HG02571 (cell line): ENCODE data around the gene PCYT1A.
A peak's percentile ranks its signal among the peaks of the same experiment; 100 is the strongest.
"Not testable (repeated sequence)": the region's sequence is repeated elsewhere in the genome, so short reads cannot be mapped to it uniquely, and the experiment has no call there.

ENCODE experiments used
- ATAC-seq: cut with Tn5 transposase; IDR thresholded peaks from one replicate; pipeline ENCODE4 v1.9.1; 2021; ENCODE audit warnings: mild to moderate bottlenecking, moderate library complexity; ENCODE audit not compliant: unreplicated experiment

PCYT1A gene

DNA sequence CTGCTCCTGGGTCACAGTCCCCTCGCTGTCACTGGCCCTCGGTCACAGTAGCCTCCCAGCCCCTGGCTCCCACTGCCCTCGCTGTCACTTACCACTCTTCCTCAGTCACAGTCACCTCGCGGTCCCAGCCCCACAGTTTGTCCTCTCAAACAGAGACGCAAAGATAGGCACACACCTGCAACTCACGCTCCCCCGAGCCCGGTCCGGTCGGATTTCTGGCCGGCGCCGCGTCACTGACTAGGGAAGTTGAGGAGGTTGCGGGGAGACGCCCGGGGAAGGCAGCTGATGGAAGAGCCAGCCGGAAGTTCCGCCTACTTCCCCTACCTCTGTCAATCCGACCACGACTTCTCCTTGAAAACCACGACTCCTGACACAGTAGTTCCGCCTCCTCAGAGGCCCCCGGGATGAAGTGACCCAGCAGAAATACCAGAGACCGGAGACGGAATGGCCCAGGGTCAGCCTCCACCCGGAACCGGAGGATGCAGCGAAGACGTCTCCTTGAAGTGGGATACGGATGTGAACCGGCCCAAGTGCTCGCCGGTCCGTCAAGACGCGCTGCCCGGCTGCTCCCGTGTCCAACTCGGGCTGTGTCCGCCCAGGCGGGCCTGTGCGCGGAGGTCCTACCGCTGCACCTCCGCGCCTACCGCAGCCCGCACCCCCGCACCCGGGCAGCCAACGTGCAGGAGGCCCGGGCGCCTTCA lies at the start of gene PCYT1A:
Gene PCYT1A (minus strand): TSS at position 287 of the 701 bp plus-strand sequence. CDS start 17,195 bp downstream, outside the sequence.
- peak; percentile 83 for ATAC-seq

DNA sequence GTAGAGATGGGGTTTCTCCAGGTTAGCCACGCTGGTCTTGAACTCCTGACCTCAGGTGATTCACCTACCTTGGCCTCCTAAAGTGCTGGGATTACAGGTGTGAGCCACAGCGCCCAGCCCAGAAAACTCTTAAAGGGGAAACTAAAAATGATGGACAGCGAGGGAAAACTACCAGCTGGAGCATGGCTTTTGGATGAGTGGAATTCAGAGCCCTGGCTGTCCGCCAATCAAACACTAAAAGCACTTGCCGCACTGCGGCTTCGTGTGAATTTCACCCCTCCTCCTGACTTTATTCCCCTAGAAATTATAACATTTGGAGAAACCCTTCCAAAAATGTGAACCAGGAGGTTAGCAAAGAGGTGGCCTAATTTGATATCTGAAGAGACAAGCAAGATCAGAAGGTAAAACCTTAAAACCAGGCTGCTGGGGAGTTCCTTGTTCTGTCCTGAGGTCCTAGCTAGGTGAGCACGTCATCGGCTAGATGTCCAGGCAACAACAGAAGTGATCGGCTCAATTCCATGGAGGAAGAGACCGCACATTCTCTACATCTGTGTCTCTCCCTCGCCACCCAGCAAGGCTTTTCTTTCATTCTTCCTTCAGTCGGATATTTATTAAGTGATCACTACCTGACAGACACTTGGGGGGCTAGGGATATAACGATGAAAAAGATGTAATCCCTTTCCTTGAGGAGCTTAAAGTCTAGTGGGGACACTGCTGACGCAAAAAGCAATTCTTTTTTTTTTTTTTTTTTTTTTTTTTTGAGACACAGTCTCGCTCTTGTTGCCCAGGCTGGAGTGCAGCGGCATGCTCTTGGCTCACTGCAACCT lies 49.0 kb upstream of the PCYT1A start:
- ATAC-seq: no peak

DNA sequence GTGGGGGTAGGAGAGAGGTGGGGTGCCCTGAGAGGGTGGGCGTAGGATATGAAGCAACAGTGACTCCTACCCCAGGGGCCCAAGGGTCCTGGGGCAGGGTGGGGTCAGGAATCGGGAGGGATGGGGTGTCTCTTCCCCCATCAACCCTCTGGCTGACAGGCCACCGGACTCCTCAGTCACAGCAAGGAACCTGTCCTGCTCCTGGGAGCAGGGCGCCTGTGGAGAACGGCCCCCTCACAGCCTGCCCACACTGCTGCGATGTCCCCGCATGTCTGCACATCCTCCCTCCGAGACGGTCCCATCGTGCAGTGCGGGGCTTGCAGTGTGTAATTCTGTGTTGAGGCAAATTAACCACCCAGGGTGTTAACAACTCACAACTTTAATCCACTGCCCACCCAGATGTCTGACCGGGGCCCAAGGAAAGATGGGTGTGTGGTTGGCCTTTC lies 48.0 kb upstream of the PCYT1A start:
- no peak for ATAC-seq

DNA sequence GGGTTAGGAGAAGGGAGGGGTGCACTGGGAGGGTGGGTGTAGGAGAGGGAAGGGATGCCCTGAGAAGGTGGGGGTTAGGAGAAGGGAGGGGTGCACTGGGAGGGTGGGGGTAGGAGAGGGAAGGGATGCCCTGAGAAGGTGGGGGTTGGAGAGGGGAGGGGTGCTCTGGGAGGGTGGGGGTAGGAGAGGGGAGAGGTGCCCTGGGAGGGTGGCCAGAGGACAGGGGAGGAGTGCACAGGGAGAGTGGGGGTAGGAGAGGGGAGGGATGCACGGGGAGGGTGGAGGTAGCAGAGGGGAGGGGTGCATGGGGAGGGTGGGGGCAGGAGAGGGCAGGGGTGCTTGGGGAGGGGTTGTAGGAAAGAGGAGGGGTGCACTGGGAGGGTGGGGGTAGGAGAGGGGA lies 47.5 kb upstream of the PCYT1A start:
- no peak for ATAC-seq

DNA sequence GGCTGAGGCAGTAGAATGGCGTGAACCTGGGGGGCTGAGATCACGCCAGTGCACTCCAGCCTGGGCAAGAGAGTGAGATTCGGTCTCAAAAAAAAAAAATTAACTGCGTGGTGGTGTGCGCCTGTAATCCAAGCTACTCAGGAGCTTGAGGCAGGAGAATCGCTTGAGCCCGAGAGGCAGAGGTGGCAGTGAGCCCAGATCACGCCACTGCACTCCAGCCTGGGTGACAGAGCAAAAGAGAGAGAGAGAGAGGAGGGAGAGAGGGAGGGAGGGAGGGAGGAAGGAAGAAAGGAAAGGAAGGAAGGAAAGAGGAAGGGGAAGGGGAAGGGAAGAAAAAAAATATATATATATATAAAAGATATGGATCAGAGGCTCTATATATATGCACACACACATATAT lies 44.6 kb upstream of the PCYT1A start:
- ATAC-seq: no peak

DNA sequence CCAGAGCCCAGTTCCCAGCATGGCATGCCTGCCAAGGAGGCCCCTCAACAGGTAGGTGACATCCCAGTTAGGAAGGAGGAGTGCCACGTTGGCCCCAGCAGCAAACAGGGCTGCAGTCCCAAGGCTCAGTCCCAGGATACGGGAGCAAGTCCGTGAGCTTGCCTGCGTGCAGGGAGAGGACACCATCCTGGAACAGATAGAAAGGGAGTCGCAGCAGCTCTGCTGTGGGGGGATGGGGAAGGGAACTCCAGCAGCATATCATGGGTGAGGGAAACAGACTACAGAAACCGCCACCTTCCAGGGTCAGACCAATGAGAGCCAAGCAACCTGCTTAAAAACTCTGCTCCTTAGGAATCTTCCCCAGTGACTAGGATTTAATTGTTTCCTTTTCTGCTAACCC lies 39.9 kb upstream of the PCYT1A start:
- ATAC-seq: no peak

DNA sequence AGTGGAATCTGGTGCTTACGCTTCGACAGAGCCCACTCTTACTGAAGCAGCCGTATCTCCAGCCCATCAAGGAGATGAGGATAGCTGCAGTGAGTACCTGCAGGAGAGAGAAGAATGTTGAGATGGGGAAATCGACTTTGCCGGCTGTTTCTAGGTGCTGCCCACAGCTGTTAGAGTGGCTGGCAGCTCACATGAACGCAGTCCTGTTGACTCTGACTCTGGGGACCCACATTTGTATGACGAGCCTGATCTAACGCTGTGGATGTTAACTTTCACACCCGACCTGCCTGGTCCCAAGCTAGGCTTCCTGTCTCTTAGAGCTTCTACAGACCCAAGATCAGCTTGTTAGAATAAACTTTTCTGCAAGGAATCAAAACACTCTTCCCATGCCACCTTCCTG lies 39.4 kb upstream of the PCYT1A start:
- no peak for ATAC-seq

DNA sequence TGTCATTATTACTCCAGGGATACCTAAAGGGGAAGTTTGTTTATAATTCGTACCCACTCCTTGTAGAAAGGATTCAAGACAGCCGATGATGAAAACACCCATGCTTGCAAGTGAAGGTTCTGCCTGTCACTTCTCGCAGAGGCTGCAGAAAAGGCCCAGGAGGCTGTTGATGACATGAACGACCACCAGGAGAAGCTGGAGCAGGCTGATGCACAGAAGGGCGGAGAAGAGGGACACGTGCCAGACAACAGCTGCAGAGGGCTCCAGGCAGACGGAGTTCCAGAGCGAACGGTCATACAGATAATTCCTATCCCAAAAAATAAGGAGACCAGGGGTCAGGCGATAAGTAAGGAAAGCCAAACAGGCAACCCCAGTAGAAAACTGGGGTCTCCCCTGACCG lies 36.2 kb upstream of the PCYT1A start:
- no peak for ATAC-seq

DNA sequence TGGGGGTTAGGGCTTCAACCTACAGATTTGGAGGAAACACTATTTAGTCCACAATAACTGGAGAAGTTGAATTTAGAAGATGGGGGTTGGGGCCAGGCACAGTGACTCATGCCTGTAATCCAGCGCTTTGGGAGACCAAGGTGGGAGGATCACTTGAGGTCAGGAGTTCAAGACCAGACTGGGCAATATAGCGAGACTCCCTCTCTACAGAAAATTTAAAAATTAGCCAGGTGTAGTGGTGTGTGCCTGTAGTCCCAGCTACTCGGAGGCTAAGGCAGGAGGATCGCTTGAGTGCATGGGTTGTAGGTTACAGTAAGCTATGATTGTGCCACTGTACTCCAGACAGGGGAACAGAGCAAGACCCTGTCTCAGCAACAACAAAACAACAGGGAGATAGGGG lies 35.5 kb upstream of the PCYT1A start:
- no peak for ATAC-seq

DNA sequence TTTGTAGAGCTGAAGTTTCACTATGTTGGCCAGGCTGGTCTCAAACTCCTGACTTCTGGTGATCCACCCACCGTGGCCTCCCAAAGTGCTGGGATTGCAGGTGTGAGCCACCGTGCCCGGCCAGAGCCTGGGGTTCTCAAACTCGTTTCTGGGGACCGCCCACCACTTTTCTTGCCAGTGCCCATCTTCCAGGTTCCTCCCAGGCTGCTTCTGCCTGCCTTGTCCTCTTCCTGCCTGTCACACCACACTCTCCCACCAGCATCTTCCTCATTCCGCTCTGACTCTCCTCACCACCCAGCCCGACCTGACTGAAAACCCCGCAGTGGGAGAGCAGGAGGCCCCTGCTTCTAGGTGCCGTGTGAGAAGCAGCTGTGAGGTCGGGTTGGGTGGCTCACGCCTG lies 33.6 kb upstream of the PCYT1A start:
- ATAC-seq: no peak

DNA sequence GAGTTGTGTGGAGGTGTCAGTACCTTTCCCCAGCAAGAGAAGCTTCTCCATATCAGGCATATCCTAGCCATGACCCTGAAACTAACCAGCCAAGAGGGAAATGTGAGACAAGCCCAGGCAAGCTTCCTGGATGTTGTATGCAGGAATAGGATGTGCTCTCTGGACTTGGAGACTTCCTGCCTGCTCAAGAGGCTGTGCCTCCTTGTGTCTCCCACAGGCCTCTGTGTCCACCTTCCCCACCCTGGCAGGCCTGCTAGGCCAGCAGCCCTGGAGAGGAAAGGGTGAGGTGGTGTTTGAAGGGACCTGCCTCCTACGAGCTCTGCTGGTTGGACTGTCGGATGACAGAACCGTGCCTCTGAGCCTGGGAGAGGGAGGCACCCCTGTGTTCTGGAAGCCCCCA lies 32.6 kb upstream of the PCYT1A start:
- ATAC-seq: no peak

DNA sequence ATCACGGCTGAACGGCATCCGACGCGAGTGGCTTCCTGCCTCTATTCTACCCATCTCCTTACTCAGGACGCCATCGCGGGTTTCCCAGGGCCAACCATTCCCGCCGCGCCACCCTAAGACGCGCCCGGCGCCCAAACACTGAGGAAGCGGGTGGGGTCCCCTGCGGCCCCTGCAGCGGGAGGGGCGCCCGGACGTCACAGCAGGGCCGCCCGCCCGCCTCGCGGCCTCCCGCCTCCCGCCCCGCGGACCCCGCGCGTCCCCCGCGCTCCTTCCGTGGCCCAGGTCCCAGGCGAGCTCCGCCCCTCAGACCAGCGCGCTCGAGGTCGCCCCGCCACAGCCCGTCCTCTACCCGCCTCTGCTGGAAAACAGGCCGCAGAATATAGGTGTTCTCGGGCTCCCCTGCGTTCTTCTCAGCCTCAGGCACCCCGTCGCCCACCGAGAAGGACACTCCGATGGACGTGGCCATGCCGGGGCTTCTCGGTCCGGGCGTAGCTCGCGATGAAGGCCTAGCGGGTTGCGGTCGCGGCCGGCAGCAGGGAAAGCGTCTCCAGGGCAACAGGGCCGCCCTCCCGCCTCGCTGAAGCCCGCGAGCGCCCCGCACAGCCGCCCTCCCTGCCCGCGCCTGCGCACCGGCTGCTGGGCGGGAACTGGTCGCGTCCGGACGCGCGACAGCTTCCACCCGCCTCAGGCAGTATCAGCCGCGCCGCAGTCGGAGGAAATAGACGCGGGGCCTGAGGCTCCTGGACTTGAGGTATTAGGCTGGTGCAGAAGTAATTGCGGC lies 30.4 kb upstream of the PCYT1A start, which contains the start of gene DYNLT2B:
Gene DYNLT2B (minus strand): TSS at position 554 of the 781 bp plus-strand sequence. CDS start 88 bp downstream, at position 466.
- ATAC-seq: peak; percentile 76

DNA sequence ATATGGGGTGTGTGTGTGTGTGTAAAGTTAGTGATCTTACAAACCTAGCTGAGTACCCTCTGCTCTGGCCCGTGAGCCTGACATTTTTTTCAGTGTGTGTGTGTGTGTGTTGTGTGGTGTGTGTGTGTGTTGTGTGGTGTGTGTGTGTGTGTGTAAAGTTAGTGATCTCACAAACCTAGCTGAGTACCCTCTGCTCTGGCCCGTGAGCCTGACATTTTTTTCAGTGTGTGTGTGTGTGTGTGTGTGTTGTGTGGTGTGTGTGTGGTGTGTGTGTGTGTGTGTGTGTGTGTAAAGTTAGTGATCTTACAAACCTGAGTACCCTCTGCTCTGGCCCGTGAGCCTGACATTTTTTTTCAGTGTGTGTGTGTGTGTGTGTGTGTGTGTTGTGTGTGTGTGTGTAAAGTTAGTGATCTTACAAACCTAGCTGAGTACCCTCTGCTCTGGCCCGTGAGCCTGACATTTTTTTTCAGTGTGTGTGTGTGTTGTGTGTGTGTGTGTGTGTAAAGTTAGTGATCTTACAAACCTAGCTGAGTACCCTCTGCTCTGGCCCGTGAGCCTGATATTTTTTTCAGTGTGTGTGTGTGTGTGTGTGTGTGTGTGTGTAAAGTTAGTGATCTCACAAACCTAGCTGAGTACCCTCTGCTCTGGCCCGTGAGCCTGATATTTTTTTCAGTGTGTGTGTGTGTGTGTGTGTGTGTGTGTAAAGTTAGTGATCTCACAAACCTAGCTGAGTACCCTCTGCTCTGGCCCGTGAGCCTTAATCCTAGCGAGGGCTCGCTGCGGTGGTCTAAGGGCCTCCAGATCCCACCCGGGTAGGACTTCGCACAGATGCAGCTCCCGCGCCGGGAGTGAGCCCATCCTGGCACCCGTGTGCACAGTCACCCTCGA lies 29.5 kb upstream of the PCYT1A start:
- not testable (repeated sequence) for ATAC-seq

DNA sequence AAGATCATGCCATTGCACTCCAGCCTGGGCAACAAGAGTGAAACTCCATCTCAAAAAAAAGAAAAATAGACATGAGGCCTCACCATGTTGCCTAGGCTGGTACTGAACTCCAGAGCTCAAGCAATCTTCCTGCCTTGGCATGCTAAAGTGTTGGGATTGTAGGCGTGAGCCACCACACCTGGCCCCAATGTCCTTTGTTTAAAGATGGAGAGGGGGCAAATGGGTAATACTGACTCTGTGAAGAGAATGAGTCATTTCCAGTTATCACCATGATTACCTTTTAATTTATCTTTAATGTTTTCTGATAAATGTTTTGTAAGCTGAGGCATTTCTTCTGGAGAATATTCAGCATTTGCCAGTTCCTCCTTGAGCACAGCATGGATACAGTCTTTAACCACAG lies 28.3 kb upstream of the PCYT1A start:
- ATAC-seq: no peak

DNA sequence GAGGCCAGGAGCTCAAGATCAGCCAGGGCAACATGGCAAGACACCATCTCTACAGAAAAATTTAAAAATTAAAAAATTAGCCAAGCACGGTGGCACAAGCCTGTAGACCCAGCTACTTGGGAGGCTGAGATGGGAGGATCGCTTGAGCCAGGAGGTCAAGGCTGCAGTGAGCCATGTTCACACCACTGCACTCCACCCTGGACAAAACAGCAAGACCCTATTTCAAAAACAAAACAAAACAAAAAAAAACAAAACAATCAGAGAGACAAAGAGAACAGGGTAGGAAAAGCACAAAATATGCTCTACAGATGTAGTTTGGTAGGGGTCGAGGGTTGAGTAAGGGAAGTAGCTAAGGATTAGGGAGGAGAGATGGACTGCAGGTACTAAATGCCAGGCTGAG lies 27.1 kb upstream of the PCYT1A start:
- no peak for ATAC-seq

DNA sequence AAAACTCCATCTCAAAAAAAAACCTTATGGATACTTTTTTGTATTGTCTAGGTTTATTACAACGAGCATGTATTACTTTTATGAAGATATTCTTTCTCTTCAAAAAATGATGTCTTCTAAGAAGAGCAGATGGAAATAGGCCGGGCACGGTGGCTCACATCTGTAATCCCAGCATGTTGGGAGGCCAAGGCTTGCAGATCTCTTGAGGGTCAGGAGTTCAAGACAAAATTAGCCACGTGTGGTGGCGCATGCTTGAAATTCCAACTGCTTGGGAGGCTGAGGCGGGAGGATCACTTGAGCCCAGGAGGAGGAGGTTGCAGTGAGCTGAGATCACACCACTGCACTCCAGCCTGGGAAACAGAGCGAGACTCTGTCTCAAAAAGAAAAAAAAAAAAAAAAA lies 26.6 kb upstream of the PCYT1A start:
- not testable (repeated sequence) for ATAC-seq

DNA sequence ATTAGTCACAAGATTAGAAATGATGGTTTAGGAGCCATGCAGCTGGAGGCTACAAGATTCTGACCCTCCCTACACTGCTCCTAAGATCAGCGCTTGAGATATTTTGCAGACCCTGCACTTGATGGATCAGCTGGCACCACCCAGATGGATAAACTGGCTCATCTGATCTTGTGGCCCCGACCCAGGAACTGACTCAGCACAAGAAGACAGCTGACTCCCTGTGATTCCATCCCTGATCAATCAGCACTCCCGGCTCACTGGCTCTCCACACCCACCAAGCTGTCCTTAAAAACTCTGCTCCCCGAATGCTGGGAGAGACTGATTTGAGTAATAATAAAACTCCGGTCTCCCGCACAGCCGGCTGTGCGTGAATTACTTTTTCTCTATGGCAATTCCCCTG lies 15.4 kb upstream of the PCYT1A start:
- not testable (repeated sequence) for ATAC-seq

DNA sequence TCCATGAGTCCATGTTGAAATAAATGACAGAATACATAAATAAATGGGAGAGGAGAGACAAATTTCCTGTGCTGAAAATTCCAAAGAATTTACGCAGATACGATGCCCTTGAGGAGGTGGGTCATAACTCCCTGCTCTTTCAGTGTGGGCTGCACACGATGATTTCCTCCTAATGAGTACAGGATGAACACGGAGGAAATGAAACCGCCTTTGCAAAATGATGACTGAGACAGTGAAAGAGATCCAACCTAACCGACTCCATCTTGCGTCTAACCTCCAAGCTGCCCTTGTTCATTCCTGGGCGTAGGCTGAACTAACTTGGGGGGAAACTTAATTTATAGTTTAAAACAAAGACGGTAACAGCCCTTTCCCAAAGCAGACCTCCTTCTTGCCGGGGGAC lies 15.0 kb upstream of the PCYT1A start:
- not testable (repeated sequence) for ATAC-seq

DNA sequence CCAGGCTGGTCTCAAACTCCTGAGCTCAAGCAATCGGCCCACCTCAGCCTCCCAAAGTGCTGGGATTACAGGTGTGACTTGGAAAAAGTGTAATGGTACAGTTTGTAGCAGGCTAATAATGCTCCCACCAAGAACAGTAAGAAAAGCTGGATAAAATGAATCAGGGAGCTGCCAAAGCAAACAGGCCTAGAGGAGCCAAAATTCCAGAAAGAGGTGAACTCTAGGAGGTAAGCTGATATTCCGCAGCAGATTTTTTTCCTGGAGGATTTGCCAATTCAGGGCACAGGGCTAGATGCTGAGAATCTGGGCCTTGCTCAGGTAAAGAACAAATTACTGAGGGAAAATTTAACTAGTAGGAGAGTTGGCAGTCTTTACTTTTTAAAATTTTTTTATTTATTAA lies 11.0 kb upstream of the PCYT1A start:
- ATAC-seq: no peak

DNA sequence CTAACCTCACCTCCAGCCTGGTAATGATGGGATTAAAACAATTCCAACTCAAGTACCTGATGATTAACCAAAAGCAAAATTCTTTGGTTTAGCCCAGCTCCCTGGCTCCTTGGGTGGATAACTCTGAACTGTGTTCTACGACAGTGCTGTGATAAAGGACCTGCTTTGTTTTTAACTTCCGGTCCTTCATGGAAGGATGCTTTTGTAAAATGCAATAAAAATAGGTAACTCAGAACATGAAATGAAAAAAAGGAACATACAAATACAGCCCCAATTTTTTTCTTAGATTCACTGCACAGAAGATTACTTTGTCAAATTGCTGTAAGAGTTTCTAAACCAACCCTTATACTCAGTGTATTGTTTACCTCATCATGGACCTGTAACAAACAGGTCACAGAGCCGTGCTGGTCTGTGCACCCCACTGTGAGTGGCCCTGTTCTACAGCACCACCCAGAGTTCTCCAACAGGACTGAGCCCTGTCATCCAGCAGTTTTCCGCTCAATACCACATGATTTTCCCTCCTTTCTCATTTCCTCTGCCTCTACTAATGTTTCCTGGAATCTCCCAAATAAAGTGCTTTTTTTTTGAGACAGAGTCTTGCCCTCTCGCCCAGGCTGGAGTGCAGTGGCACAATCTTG lies 4.9 kb upstream of the PCYT1A start:
- no peak for ATAC-seq
